GM23248 (cell line): ENCODE results near the gene CCT7. TPM values are rescaled to one million over a fixed set of nuclear protein-coding genes. Genes with fewer than 3 reads are reported as not detected.

Source experiments
- DNase-seq: peaks from one replicate; pipeline ENCODE4 v3.0.0-alpha.2; 2015
- H2AFZ ChIP-seq: fragments of 200-600 bp; sonication (generic); 2 replicates; pipeline ENCODE4 v1.6.1; 2016; ENCODE audit warnings: antibody characterized with exemption
- H3F3A ChIP-seq: fragments of 200-600 bp; sonication (generic); 2 replicates; pipeline ENCODE4 v1.6.1; 2016; ENCODE audit warnings: mild to moderate bottlenecking, antibody characterized with exemption, mixed run types; ENCODE audit not compliant: insufficient read depth
- H3K27ac ChIP-seq: fragments of 200-600 bp; sonication (generic); 2 replicates; pipeline ENCODE4 v1.5.1; 2016; ENCODE audit warnings: mild to moderate bottlenecking
- H3K27me3 ChIP-seq: fragments of 200-600 bp; sonication (generic); replicated peaks from 2 replicates; pipeline ENCODE4 v1.6.1; 2016; ENCODE audit warnings: mild to moderate bottlenecking; ENCODE audit not compliant: insufficient read depth
- H3K36me3 ChIP-seq: fragments of 200-600 bp; sonication (generic); 2 replicates; pipeline ENCODE4 v1.6.1; 2016; ENCODE audit warnings: low read depth, mild to moderate bottlenecking
- H3K4me1 ChIP-seq: fragments of 200-600 bp; sonication (generic); 2 replicates; pipeline ENCODE4 v1.6.1; 2016; ENCODE audit warnings: mild to moderate bottlenecking; ENCODE audit not compliant: insufficient read depth
- H3K4me2 ChIP-seq: fragments of 200-600 bp; sonication (generic); one replicate; pipeline ENCODE4 v1.6.1; 2016; ENCODE audit warnings: mild to moderate bottlenecking; ENCODE audit not compliant: unreplicated experiment
- H3K4me3 ChIP-seq: fragments of 200-600 bp; sonication (generic); 2 replicates; pipeline ENCODE4 v1.5.1; 2016; ENCODE audit warnings: mild to moderate bottlenecking
- H3K79me2 ChIP-seq: fragments of 200-600 bp; sonication (generic); 2 replicates; pipeline ENCODE4 v1.6.1; 2016; ENCODE audit warnings: mild to moderate bottlenecking; ENCODE audit not compliant: insufficient read depth
- H3K9ac ChIP-seq: fragments of 200-600 bp; sonication (generic); 2 replicates; pipeline ENCODE4 v1.6.1; 2016; ENCODE audit warnings: mild to moderate bottlenecking
- H3K9me2 ChIP-seq: fragments of 200-600 bp; sonication (generic); 2 replicates; pipeline ENCODE4 v1.6.1; 2016; ENCODE audit warnings: mixed run types, mild to moderate bottlenecking, moderate library complexity; ENCODE audit not compliant: insufficient read depth
- H3K9me3 ChIP-seq: fragments of 200-600 bp; sonication (generic); one replicate; pipeline ENCODE4 v1.6.1; 2017; ENCODE audit warnings: low read depth
- H4K20me1 ChIP-seq: fragments of 200-600 bp; sonication (generic); 2 replicates; pipeline ENCODE4 v1.6.0; 2016; ENCODE audit not compliant: insufficient read depth
- EZH2 ChIP-seq: fragments of 200-600 bp; sonication (generic); IDR thresholded peaks from 2 replicates; pipeline ENCODE4 v1.6.1; 2018; ENCODE audit warnings: antibody characterized with exemption, mild to moderate bottlenecking; ENCODE audit not compliant: insufficient read depth, poor library complexity, severe bottlenecking
- EZH2phosphoT487 ChIP-seq: fragments of 200-600 bp; sonication (generic); IDR thresholded peaks from 2 replicates; pipeline ENCODE4 v1.6.1; 2018; ENCODE audit warnings: antibody characterized with exemption, moderate library complexity, mild to moderate bottlenecking, low read depth; ENCODE audit not compliant: insufficient read depth
- WGBS, 2 experiments: methylation state at CpG; one replicate each; pipeline ENCODE4 v1.1.6; 2015 to 2017; ENCODE audit warnings: low lambda C conversion rate in 2 of 2, low coverage in 1 of 2; ENCODE audit errors: missing lambda C conversion rate in 2 of 2; 5-methylcytosine and 5-hydroxymethylcytosine counted together
- in situ Hi-C: fragments of 300-500 bp; cut with MboI; formaldehyde crosslinking; loops from 2 replicates; pipeline ENCODE4 v1.15.0; 2020
- polyA plus RNA-seq: library from polyadenylated mRNA; unstranded; fragments of >200 nt; fragmentation: Nextera tagmentation; extraction: Ambion mirVana; gene quantifications from 2 replicates; pipeline ENCODE4 v1.2.1, GENCODE V29; 2016
- total RNA-seq: library from RNA; depleted of rRNA; stranded (reverse); fragments of >200 nt; shearing (Covaris generic); gene quantifications from 2 replicates; pipeline ENCODE4 v1.2.3, GENCODE V29; 2014

Gene CCT7
- total and polyA plus RNA-seq, 2 experiments from 2014 or later = 213 to 272 TPM

DNA sequence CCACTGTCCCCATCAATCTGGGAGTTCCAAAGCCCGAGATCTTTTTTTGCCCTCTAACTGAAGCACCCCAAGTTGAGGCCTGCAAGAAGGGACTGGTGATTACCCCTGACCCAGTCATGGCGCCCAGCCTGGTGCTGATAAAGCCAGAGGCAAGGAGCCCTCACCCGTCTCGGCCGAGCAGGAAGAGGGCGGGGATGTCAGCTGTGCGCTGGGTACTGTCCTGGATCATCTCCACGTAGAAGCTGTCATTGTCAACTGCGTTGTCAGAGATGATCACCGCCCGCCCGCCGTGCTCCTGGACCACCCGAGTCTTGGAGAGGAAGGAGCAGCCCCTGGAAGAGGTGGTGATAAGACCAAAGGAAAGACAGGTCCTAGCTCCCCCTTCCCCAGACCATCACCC lies 5.5 kb upstream of the CCT7 start:
- Histone ChIP-seq H3K4me3 (no peak overlapping the region), H3K27me3 (no peaks in the 10 kb centered on the region), H3F3A (no peaks in the 10 kb centered on the region), H3K4me2 (no peak overlapping the region), H3K79me2 (peaks cover 5% of the 10 kb centered on the region), H2AFZ (no peak overlapping the region), H3K27ac (no peak overlapping the region), H3K9me2 (no peaks in the 10 kb centered on the region), H3K9me3 (no peaks in the 10 kb centered on the region), H3K4me1 (peaks cover 4% of the 10 kb centered on the region; the same call in 1 of the 2 replicates), H4K20me1 (no peaks in the 10 kb centered on the region), H3K36me3 (no peaks in the 10 kb centered on the region), H3K9ac (no peak overlapping the region)
- DNase-seq = no peak
- in situ Hi-C loops = no loop called here
- 65 to 72% methylated on average over 14 of the region's 14 CpGs for WGBS, 2 experiments
- TF ChIP-seq EZH2 (no peak), EZH2phosphoT487 (no peak)

DNA sequence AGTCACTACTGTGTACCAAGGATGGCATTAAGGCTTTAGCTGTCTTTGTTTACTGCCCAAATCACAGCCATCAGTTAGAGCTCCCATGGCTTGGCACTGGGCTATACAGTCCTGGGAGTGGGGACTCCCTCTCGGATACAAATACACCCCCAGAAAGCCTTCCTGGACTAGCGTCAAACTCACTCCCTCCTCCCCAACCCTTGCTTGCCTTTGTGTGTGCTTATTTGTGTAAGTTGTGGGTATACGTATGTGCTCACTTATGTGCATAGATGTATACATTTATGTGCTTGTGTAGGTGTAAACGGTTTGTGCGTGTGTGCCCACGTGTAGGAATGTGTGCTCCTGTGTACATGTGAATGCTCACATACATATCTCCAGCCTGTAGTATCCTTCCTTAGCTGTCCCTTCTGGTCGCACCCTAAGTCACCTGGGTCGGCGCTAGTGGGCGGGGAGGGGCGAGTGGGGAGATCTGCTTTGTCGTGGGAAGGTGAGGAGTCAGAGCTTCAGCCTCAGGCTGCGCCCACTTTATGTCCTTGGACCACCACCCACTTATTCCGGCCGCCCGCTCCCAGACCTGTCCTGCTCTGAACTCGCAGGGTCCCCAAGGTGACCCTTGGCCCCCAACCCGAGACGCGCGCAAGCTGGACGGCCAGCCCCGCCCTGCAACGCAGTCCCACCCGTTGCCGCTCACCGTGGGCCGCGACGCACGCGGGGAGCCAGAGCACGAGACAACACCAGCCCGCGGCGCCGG lies 1.5 kb upstream of the CCT7 start:
- peak overlapping the region; percentile 95 for H3K4me3 ChIP-seq
- H3K9me2 ChIP-seq = no peaks in the 10 kb centered on the region
- peaks cover 13% of the 10 kb centered on the region; the same call in 1 of the 2 replicates for H4K20me1 ChIP-seq
- peaks cover 39% of the 10 kb centered on the region for H3K79me2 ChIP-seq
- no peaks in the 10 kb centered on the region for H3K27me3 ChIP-seq
- peak overlapping the region; percentile 95 for H3K4me2 ChIP-seq
- H3F3A ChIP-seq = 0 out of 2 replicates have a peak, but pooled peaks cover 7% of the 10 kb centered on the region
- H3K9ac ChIP-seq = peak overlapping the region; percentile 86
- peaks cover 12% of the 10 kb centered on the region for H3K4me1 ChIP-seq
- H3K36me3 ChIP-seq = no peaks in the 10 kb centered on the region
- no peaks in the 10 kb centered on the region for H3K9me3 ChIP-seq
- 1 to 2% methylated on average over 27 to 32 of the region's 37 CpGs for WGBS, 2 experiments
- in situ Hi-C loops = no loop called here
- peak overlapping the region; percentile 91 for H2AFZ ChIP-seq
- H3K27ac ChIP-seq = peak overlapping the region; percentile 34
- DNase-seq = peak; percentile 32
- no peak for TF ChIP-seq EZH2phosphoT487
- TF ChIP-seq EZH2 = no peak

DNA sequence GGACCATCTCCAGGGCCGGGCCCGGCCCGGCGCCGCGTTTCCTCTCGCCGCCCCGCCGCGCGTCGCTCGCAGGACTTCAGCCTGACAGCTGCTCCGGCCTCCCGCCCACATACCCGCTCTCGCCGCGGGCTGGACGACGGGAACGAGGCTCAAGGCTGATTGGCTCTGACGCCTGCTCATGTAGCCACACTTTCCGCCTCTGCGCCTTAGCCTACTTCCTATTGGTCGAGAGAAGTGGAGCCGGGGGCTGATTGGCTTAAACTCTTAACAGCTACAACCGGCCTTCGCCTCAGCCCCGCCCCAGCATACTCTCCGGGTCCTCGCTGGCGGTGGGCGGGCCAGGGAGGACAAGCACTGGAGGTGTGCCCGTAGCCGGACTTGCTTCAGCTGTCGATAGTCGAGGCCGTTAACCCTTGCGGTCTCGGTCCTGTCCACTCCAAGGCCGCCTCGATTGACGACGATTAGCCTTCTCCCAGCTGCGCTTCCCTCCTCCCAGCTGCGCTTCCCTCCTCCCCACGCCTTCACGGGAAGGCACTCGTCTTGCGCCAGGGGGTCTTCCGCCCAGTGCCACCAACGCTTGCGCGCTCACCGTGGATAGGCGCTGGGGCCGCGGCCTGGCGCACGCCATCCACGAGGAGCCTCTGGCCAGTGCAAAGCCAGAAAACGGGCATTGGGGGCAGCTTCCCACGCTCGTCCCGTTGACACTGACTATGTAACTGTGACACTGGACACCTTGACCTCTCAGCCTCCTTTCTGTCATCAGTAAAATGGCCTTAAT lies 765 bp upstream of the CCT7 start, which contains the start of gene PRADC1:
Gene PRADC1, minus strand, starts transcription at position 86 of the 778 bp plus-strand sequence. Its CDS starts 79 bp downstream, at position 7.
- no peaks in the 10 kb centered on the region for H3K36me3 ChIP-seq
- H3K4me2 ChIP-seq = peak within 1 kb of the TSS; percentile 95
- H3F3A ChIP-seq = peaks cover 11% of the 10 kb centered on the region
- WGBS, 2 experiments = 1 to 2% methylated on average over 51 to 64 of the region's 67 CpGs
- peak; percentile 100 for DNase-seq
- peaks cover 47% of the 10 kb centered on the region for H3K79me2 ChIP-seq
- H3K9ac ChIP-seq = peak within 1 kb of the TSS; percentile 92
- no peaks in the 10 kb centered on the region for H3K9me2 ChIP-seq
- H4K20me1 ChIP-seq = peaks cover 13% of the 10 kb centered on the region; the same call in 1 of the 2 replicates
- H3K27ac ChIP-seq = peak within 1 kb of the TSS; percentile 81
- H2AFZ ChIP-seq = peak within 1 kb of the TSS; percentile 91
- H3K9me3 ChIP-seq = no peaks in the 10 kb centered on the region
- peak within 1 kb of the TSS; percentile 95 for H3K4me3 ChIP-seq
- H3K4me1 ChIP-seq = peaks cover 12% of the 10 kb centered on the region
- H3K27me3 ChIP-seq = no peaks in the 10 kb centered on the region
- TF ChIP-seq EZH2phosphoT487 = no peak
- no peak for TF ChIP-seq EZH2
- in situ Hi-C loops = no loop called here

DNA sequence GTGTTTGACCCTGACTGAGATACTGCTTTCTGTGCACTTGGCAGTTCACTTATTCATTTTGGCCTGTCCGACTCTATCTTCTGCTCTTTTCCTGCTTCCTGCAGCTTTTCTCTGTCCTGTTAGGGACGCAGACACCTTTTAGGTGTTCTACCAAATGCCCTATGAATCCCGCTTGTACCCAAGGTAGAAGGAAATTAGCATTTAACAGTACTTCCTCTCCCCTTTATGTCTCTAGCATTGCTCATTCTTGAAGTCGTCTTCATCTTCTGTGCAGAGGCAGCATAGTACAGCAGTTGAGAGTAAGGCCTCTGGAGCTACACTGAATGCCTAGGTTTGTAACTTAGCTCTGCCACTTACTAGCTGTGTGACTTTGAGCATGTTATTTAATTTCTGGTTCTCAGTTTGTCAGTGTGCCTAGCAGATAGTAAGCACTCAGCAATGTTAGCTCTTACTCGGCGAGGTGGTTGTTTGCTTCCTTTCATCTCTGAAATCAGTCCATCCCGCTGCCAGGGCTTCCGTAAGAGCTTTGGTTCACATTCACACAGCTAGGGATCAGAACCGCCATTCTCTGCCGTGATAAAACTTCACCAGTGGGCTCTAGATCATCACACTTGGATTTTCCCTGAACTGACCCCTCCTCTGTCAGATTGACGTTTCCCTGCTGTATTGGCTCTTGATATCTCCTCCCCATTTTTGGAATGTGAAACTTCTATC lies 1.4 kb downstream of the CCT7 start:
- Histone ChIP-seq H3K27me3 (no peaks in the 10 kb centered on the region), H3K79me2 (peaks cover 68% of the 10 kb centered on the region), H3K4me3 (peak overlapping the region; percentile 95), H4K20me1 (peaks cover 21% of the 10 kb centered on the region; the same call in 1 of the 2 replicates), H3K4me1 (peaks cover 25% of the 10 kb centered on the region), H3K9me2 (no peaks in the 10 kb centered on the region), H3K9ac (peak overlapping the region; percentile 92), H3F3A (peaks cover 29% of the 10 kb centered on the region), H3K9me3 (no peaks in the 10 kb centered on the region), H3K4me2 (peak overlapping the region; percentile 87), H2AFZ (no peak overlapping the region), H3K36me3 (no peaks in the 10 kb centered on the region), H3K27ac (peak overlapping the region; percentile 81; the same call in 1 of the 2 replicates)
- WGBS, 2 experiments = 63 to 72% methylated on average over 11 of the region's 11 CpGs
- DNase-seq = peak; percentile 34
- TF ChIP-seq EZH2 = no peak
- no peak for TF ChIP-seq EZH2phosphoT487
- in situ Hi-C loops = no loop called here
